ENCODE measurements around the gene ANKRD13D.

DNA sequence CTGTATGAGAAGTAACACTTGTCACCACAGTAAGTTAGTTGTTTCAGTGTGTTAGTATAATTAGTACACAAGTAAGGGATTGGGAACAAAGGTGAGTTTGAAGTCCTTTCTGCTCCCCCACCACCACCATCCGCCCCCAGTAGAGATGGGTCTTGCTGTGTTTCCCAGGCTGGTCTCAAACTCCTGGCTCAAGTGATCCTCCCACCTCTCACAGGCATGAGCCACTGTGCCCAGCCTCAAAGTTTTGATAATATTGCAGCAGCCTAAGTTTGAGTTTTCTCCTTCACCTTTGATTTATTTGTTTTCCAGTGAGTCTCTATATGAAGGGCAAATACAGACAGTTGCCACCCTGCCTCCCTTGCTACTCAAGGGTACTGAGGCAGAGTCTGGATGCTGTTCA, 46.6 kb upstream of the ANKRD13D start:
- TF ChIP-seq POLR2A (IDR thresholded peaks at IDR 0.05) (no peak), CTCF (IDR thresholded peaks at IDR 0.05 in 8 of 11, conservative IDR thresholded peaks at IDR 0.05 in 3 of 11) (no peak), POLR2AphosphoS5 (IDR thresholded peaks at IDR 0.05) (no peak)
